Esophagus squamous epithelium (tissue), 5 donors: Measurements from ENCODE around the gene SERINC5. TPM values are rescaled to one million over a fixed set of nuclear protein-coding genes. Genes with fewer than 3 reads are reported as not detected.

Experiments
- DNase-seq: peaks from one replicate; lab custom pipeline; 2025; lab: John Stamatoyannopoulos, UW
- H3K27ac ChIP-seq, 4 donors: fragments of 200-600 bp; sonication (generic); one replicate each; pipeline ENCODE4 v1.5.1; 2016 to 2019; ENCODE audit warnings: mild to moderate bottlenecking in 1 of 4
- H3K27me3 ChIP-seq, 4 donors: fragments of 200-600 bp; sonication (generic); 1 replicate in 3 of 4; 2 replicates in 1 of 4; pipeline versions ENCODE4 v1.5.1 to v1.6.0; 2017 to 2021; ENCODE audit warnings: antibody characterized with exemption in 1 of 4
- H3K36me3 ChIP-seq, 3 donors: fragments of 200-600 bp; sonication (generic); one replicate each; pipeline ENCODE4 v1.5.1; 2016 to 2019
- H3K4me1 ChIP-seq, 3 donors: fragments of 200-600 bp; sonication (generic); one replicate each; pipeline ENCODE4 v1.5.1; 2017 to 2019
- H3K4me3 ChIP-seq, 4 donors: fragments of 200-600 bp; sonication (generic); 1 replicate in 3 of 4; 2 replicates in 1 of 4; pipeline ENCODE4 v1.5.1; 2016 to 2019; ENCODE audit warnings: mild to moderate bottlenecking in 2 of 4, moderate library complexity in 1 of 4
- H3K9me3 ChIP-seq, 3 donors: fragments of 200-600 bp; sonication (generic); one replicate each; pipeline ENCODE4 v1.5.1; 2016 to 2019
- POLR2A ChIP-seq, 4 donors: fragments of 450-650 bp; IDR thresholded peaks; one replicate each; pipeline ENCODE4 v1.6.1; 2017; ENCODE audit warnings: antibody characterized with exemption in 4 of 4, mild to moderate bottlenecking in 4 of 4, moderate library complexity in 3 of 4
- WGBS, 2 donors: methylation state at CpG; one replicate each; pipeline ENCODE4 v1.1.5; 2018; 5-methylcytosine and 5-hydroxymethylcytosine counted together
- intact Hi-C: fragments of 100-400 bp; cut with DNase I; formaldehyde crosslinking; loops from one replicate; pipeline ENCODE4 v1.15.0; 2022
- total RNA-seq, 4 donors: library from RNA; depleted of rRNA; stranded (reverse); fragments of >200 nt; gene quantifications; one replicate each; pipeline ENCODE4 v1.1.0, GENCODE V29; 2016
- TF ChIP-seq, protein P1 (sequence below), 6 experiments: fragments of 450-650 bp in 4 of 6; fragments of 200-600 bp in 2 of 6; sonication (generic) in 2 of 6; IDR thresholded peaks; one replicate each; pipeline ENCODE4 v1.5.1; 2016 to 2019; ENCODE audit warnings: antibody characterized with exemption in 6 of 6, mild to moderate bottlenecking in 4 of 6, moderate library complexity in 4 of 6
- donor health status: DM: yes; HTN: yes; CAD: no.

Gene SERINC5
- total RNA-seq, 4 donors from 2014 or later: 33.9 to 65.3 (median 44.6) TPM

DNA sequence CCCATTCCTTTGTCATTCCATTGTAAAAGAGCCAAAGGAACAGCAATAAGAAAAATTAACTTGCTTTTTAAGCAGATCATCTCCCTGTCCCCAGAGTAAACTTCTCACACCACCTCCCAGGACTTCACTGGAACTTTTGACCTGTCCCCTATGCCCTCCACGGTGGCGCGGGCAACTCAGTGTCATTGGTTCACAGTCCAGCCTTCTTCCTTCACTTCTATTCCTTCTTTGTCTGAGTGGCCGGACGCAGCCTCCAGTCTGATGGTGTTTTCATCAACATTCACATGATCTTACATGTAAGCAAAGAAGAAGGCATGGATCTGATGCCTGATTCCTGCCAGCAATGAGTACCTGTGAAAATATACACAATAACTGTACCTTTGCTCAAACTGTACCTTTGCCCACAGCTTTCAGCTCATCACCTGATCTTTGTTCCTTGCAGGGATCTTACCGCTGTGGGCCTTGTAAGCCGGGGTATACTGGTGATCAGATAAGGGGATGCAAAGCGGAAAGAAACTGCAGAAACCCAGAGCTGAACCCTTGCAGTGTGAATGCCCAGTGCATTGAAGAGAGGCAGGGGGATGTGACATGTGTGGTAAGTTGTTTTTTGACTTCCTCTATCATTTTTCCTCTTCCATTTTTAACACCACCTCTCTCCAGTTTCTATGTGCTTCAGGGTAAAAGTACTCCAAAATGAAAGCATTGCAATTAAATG is 188.2 kb downstream of the SERINC5 start:
- H3K4me1 ChIP-seq: peaks cover 0 to 8% (median 5%) of the 10 kb centered on the region in 3 donors
- H3K27me3 ChIP-seq: no peaks in the 10 kb centered on the region
- H3K9me3 ChIP-seq: no peaks in the 10 kb centered on the region
- no peak overlapping the region for H3K4me3 ChIP-seq
- TF ChIP-seq, protein P1, sequence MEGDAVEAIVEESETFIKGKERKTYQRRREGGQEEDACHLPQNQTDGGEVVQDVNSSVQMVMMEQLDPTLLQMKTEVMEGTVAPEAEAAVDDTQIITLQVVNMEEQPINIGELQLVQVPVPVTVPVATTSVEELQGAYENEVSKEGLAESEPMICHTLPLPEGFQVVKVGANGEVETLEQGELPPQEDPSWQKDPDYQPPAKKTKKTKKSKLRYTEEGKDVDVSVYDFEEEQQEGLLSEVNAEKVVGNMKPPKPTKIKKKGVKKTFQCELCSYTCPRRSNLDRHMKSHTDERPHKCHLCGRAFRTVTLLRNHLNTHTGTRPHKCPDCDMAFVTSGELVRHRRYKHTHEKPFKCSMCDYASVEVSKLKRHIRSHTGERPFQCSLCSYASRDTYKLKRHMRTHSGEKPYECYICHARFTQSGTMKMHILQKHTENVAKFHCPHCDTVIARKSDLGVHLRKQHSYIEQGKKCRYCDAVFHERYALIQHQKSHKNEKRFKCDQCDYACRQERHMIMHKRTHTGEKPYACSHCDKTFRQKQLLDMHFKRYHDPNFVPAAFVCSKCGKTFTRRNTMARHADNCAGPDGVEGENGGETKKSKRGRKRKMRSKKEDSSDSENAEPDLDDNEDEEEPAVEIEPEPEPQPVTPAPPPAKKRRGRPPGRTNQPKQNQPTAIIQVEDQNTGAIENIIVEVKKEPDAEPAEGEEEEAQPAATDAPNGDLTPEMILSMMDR (IDR thresholded peaks at IDR 0.05): no peak
- TF ChIP-seq POLR2A (IDR thresholded peaks at IDR 0.05): no peak
- H3K27ac ChIP-seq: no peak overlapping the region
- H3K36me3 ChIP-seq: no peaks in the 10 kb centered on the region
- 82 to 90% methylated on average over 8 of the region's 8 CpGs for WGBS, 2 donors
- intact Hi-C loops: no loop called here
- DNase-seq: no peak

DNA sequence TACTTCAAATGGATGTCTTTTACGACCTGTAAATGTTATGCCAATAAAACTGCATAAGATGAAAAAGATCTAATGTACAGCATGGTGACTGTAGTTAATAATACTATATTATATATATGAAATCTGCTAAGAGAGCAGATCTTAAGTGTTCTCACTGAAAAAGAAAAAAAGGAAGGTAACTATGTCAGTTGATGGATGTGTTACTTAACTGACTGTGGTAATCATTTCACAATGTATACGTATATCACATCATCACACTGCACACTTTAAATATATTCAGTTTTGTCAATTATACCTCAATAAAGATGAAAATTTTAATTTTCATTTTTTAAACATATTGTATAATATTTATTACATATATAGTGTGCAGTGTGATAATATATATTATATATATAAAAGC is 188.8 kb downstream of the SERINC5 start:
- Histone ChIP-seq H3K27ac (no peak overlapping the region), H3K36me3 (no peaks in the 10 kb centered on the region), H3K4me1 (peaks cover 0 to 8% (median 5%) of the 10 kb centered on the region in 3 donors), H3K27me3 (no peaks in the 10 kb centered on the region), H3K9me3 (no peaks in the 10 kb centered on the region), H3K4me3 (no peak overlapping the region)
- WGBS, 2 donors: 77 to 79% methylated on average over 2 of the region's 2 CpGs
- intact Hi-C loops: no loop called here
- no peak for DNase-seq
- TF ChIP-seq, protein P1 (IDR thresholded peaks at IDR 0.05): no peak
- no peak for TF ChIP-seq POLR2A (IDR thresholded peaks at IDR 0.05)

DNA sequence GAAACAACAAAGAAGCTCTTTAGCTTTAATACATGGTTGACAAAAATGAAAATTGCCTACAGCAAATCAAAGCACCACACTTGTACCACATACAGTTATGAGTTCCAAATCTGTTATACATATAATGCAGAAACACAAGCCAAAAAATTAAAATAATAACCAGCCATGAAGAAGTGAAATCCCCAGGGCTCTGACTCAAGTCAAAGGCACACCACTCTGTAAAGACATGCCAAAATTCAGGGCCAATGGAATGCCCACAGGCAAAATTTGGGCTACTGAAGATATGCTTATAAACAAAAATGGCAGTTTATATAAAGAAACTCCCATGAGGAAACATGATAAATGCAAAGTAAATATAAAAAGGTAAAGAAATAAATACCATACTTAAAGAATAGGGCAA is 191.7 kb downstream of the SERINC5 start:
- Histone ChIP-seq H3K27ac (no peak overlapping the region), H3K4me1 (no peaks in the 10 kb centered on the region), H3K9me3 (no peaks in the 10 kb centered on the region), H3K36me3 (no peaks in the 10 kb centered on the region), H3K4me3 (no peak overlapping the region), H3K27me3 (no peaks in the 10 kb centered on the region)
- DNase-seq: no peak
- intact Hi-C loops: no loop called here
- no peak for TF ChIP-seq POLR2A (IDR thresholded peaks at IDR 0.05)
- TF ChIP-seq, protein P1 (IDR thresholded peaks at IDR 0.05): no peak

Other genes with a start within 250 kb of the SERINC5 start
- 1 to 10 TPM in 3 of 4 donors, under 1 TPM in 1; 0.44 to 4.7 (median 1.7) TPM for gene THBS4, start 220.7 kb downstream of the SERINC5 start, total RNA-seq
- not detected for gene SPZ1, start 64.0 kb upstream of the SERINC5 start, total RNA-seq
- 10 to 100 TPM; 12.5 to 27.5 (median 18.2) TPM for gene ZFYVE16, start 152.0 kb upstream of the SERINC5 start, total RNA-seq
- 1 to 10 TPM in 1 of 4 donors, under 1 TPM in 3; 0.38 to 3.6 (median 0.84) TPM for gene FAM151B, start 232.1 kb upstream of the SERINC5 start, total RNA-seq